Fibroblast of lung (primary cell): ENCODE measurements around the gene VPS41.

Source experiments
- EZH2 ChIP-seq: IDR thresholded peaks from 2 replicates; pipeline ENCODE4 v1.5.1; 2012; ENCODE audit warnings: low read length, control low read depth, mild to moderate bottlenecking; ENCODE audit errors: missing control alignments
- TF ChIP-seq, protein P1 (sequence below), 2 donors: IDR thresholded peaks in 1 of 2; conservative IDR thresholded peaks in 1 of 2; 1 replicate in 1 of 2; 2 replicates in 1 of 2; pipeline ENCODE4 v1.5.1; 2011 to 2012; ENCODE audit warnings: low read length in 2 of 2, control low read depth in 1 of 2, inconsistent platforms in 1 of 2, low read depth in 1 of 2, mild to moderate bottlenecking in 1 of 2

DNA sequence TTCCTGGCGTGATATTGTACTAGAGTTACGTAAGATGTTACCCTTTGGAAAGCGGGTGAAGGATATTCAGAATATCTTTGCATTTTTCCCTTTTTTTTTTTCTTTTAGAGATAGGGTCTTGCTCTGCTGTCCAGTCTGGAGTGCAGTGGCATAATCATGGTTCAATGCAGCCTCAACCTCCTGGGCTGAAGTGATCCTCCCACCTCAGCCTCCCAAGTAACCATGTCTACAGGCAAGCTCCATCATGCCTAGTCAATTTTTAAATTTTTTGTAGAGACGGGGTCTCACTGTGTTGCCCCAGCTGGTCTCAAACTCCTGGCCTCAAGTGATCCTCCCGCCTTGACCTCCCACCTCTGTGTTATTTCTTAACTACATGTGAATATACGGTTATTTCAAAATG is 18.4 kb downstream of the VPS41 start:
- TF ChIP-seq, protein P1, sequence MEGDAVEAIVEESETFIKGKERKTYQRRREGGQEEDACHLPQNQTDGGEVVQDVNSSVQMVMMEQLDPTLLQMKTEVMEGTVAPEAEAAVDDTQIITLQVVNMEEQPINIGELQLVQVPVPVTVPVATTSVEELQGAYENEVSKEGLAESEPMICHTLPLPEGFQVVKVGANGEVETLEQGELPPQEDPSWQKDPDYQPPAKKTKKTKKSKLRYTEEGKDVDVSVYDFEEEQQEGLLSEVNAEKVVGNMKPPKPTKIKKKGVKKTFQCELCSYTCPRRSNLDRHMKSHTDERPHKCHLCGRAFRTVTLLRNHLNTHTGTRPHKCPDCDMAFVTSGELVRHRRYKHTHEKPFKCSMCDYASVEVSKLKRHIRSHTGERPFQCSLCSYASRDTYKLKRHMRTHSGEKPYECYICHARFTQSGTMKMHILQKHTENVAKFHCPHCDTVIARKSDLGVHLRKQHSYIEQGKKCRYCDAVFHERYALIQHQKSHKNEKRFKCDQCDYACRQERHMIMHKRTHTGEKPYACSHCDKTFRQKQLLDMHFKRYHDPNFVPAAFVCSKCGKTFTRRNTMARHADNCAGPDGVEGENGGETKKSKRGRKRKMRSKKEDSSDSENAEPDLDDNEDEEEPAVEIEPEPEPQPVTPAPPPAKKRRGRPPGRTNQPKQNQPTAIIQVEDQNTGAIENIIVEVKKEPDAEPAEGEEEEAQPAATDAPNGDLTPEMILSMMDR (conservative IDR thresholded peaks at IDR 0.05 in 1 of 2, IDR thresholded peaks at IDR 0.05 in 1 of 2; ENCODE audit: low read depth in 1 of 2, low read length in 2 of 2) = no peak
- no peak for TF ChIP-seq EZH2
